HUDEP-2 (cell line): ENCODE results near the gene MILR1.
"Not testable (repeated sequence)": the region's sequence is repeated elsewhere in the genome, so short reads cannot be mapped to it uniquely, and the experiment has no call there.

Experiments
- DNase-seq, 76 experiments: peaks; one replicate each; lab custom pipeline; 2025; ENCODE audit not compliant: unreplicated experiment in 76 of 76; lab: John Stamatoyannopoulos, UW

MILR1 gene

DNA sequence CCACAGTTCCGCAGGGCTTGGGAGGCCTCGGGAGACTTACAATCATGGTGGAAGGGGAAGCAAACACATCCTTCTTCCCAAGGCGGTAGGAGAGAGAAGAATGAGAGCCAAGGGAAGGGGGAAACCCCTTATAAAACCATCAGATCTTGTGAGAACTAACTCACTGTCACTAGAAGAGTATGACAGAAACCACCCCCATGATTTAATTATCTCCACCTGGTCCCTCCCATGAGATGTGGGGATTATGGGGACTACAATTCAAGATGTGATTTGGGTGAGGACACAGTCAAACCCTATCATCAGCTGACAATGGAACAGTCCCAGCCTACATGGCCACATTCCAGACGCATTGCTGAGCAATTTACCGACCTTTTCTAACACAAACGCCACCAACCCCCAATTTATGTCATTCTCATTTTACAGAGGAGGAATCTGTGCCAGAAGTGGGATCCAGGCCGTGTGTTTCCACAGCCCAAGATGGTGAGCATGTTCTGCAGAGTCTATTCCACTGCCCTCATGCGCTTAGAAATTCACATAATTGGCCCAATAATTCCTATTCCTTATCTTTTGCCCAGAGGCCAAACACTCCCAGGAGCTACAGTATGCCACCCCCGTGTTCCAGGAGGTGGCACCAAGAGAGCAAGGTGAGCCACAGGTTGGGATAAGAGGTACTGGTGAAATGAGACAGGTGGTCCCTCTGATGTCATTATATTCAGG is 17.3 kb downstream of the MILR1 start:
- DNase-seq: no peak

DNA sequence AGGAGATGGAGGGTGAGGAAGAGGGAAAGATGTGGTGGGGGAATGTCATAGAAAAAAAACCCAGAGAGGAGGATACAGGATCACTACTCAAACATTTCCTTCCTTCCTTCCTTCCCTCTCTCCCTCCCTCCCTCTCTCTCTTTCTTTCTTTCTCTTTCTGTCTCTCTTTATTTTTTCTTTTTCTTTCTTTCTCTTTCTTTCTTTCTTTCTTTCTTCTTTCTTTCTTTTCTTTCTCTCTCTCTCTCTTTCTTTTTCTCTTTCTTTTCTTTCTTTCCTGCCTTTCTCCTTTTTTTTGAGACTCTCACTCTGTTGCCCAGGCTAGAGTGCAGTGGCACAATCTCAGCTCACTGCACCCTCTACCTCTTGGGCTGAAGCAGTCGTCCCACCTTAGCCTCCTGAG is 17.9 kb downstream of the MILR1 start:
- not testable (repeated sequence) for DNase-seq

DNA sequence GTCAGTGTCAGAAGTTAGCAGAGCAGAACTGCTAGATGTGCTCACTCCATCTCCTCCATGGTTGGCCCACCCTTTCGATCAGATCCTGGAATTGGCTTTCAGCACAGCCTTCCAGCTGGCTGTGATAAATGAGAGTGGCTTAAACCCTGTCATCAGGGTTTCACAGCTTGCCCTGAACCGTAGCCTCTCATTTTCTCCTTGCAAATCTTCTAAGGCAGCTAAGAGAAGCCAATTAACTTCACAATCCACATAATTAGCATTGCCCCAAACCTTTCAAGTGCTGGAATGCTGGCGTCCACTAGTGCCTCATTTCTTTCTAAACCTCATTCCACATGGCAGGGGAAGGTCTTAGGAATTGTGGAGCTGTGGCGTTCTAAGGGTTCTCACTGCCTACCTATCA is 21.7 kb downstream of the MILR1 start:
- DNase-seq: no peak

DNA sequence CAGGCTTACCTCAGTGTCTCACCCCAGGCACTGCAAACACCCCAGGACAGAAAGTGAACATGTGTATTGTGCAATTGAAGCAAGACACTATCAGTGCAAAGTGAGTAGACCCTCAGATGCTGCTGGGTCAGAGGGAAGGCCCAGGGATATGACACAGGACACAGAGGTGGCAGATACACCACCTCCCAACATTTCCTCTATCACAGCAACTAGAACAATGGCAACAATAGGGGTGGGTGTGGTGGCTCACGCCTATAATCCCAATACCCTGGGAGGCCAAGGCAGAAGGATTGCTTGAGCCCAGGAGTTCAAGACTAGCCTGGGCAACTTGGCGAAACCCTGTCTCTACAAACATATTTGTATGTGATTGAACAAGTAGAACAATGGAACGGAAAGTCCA is 22.5 kb downstream of the MILR1 start:
- DNase-seq: no peak

DNA sequence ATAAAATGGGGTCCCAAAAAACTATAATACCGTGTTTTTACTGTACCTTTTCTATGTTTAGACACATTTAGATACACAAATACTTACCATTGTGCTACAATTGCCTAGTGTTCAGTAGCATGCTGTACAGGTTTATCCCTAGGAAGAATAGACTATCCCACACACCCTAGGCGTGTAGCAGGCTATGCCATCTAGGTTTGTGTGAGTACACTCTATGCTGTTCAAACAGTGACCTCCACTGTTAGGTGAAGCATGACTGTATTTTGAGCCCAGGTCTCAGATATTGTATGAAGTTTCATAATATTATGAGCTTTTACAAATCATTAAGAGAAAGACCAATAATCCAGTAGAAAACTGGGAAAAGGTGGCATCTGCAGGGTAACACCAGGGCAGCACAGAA is 23.6 kb downstream of the MILR1 start:
- DNase-seq: no peak

DNA sequence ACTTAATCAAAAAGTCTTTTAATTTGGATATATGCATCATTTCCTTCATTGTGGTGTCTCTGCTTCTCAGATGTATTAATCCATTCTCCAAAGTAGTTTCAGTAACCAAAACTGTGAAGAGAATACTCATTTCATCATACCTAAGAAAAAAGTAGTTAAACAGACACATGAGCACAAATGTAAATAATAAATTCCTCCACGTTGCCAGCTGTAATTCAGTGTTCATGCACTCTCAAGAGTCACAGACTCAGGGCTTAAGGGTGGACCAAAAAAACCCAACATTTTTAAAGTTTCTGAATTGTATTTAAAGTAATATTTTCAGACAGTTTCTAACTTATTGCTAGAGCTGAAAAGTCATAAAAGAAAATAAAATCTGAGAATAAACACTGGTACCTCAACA is 28.9 kb downstream of the MILR1 start:
- DNase-seq: no peak

DNA sequence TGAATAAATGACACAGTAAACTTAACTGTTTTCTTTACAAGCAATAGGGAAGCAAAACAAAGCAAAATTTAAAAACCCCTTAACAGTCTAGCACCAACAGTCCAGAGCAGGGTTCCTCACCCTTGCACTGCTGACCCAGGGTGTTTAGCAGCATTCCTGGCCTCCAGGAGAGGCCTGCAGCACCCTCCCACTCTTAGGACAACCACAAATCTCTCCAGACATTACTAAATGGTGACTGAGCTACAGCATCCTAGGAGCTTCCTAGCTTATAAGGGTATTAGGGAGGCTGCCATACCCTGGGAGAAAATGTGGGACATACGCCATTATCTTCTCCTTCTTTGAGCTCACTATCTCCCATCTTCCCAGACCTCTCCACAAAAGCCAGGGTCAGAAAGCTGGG is 32.0 kb downstream of the MILR1 start:
- no peak for DNase-seq

DNA sequence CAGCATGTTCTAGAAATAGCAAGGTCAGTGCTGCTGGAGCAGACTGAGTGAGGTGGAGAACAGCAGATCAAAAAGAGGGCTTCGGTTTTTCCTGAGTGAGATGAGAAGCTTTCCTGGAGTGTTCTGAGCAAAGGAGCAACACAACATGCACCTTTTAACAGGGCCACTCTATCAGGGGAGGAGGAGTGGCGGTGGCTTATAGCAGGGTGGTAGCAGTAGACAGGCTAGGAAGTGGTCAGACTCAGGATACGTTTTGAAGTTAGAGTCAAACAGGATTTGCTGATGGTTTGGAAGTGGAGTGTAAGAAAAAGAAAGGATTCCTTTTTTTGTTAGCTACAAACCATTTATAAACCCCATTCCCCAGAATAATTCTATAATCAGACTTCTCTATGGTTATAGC is 35.5 kb downstream of the MILR1 start:
- no peak for DNase-seq

DNA sequence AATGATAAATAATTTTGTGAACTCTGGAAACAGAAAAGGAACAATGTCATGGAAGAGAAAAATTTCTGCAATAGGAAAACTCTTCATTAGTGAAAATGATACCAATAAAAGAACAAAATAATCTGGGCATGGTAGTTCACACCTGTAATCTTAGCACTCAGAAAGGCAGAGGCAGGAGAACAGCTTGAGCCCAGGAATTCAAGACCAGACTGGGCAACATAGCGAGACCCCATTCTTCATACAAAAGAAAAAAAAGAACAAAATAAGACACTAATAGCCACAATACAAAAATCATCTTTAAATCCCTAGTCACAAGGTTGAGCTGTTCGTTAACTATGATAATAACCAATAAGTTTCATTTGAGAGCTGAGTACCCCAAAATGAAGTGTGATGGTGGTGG is 39.4 kb downstream of the MILR1 start:
- no peak for DNase-seq

DNA sequence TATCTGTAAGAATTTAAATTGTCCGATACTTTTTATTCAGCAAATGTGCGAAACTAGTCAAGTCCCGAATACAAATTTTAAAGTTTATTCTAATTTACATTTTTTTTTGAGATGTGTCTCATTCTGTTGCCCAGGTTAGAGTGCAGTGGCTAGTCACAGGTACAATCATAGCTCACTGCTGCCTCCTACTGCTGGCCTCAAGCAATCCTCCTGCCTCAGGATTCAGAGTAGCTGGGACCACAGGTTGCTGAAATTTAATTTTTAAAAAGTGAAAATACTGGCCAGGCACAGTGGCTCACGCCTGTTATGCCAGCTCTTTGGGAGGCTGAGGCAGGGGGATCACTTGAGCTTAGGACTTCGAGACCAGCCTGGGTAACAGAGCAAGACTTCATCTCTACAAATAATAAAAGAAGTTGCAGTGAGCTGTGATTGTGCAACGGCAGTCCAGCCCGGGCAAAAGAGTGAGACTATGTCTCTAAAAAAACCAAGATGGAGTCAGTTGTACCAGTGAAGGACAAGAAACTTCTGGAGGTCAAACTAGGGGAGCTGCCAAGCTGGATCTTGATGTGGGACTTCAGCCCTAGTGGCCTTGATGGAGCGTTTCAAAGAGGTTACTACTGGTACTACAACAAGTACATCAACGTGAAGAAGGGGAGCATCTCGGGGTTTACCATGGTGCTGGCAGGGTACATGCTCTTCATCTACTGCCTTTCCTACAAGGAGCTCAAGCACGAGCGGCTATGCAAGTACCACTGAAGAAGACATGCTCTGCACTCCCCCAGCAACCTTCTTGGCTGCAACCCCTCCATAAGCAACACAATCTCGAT is 42.3 kb downstream of the MILR1 start:
- DNase-seq: peak in 25 of 76 experiments; percentile 3 to 63 (median 19)

DNA sequence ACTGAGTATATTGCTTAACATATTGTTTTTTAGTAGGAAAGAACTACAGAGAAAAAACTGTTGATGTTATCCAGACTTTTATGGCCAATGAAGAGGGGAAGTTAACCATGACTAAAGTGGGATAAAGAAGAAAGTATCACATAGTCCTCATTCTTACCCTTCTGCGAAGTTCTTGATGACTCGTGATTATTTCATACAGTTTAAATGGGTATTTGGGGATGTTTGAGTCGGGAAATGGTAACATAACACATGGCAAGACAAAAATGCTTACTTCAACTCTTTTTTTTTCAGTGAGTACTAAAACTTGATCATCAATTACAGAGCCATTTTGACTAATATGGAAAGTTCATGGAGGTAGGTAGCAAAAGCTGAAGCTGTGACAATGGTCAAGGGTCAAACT is 43.1 kb downstream of the MILR1 start:
- DNase-seq: no peak

DNA sequence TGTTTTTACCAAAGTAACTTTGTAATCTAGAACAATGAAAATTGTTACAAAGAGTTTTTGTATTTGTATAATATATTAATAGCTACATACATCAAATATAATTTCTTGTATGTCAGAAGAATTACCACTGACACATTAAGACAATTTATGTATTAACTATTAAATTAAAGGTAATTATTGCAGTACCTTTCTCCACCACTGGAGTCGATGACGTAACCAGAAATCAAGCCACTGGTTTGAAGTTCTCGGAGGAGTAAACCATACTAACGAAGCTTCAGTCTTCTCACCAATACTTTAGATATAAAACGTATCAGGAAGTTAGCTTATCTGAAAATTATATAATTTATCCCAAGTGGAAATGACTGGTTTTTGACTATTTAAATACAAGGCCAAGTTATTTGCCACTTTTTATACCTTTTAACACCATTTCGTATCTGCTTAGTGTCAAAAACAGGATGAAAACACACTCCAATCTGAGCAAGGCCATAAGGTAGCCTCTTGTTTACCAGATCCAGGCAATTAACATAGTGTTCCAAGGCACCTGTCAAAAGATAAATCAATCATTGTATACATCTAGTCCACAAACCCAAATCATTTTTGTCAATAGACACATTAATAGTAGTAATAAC is 43.7 kb downstream of the MILR1 start:
- DNase-seq: peak in 7 of 76 experiments; percentile 3 to 39 (median 18)

DNA sequence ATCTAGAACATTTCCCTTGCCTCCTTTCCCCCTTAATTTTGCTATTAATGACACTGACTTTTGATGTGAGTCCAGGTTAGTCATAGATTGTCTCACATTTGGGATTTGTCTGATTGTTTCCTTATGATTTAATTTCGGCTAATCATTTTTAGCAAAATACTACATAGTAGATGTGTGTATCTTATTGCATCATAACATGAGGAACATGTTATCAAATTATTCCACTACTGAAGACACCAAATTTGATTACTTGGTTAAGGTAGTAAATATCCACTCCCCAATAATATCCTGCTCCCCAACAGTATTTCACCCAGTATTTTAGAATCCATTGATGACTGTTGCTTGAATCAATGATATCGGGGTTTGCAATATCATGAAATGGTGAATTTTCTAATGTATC is 45.2 kb downstream of the MILR1 start:
- DNase-seq: no peak

DNA sequence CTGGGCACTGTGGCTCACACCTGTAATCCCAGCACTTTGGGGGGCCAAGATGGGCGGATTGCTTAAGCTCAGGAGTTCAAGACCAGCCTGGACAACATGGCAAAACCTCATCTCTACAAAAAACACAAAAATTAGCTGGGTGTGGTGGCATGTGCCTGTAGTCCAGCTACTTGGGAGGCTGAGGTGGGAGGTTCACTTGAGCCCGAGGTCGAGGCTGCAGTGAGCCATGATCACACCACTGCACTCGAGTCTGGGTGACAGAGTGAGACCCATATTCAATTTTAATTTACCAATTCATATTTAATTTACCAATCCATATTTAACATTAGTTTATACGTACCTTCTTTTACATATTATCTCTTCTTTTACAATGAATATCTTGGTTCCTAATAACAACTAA is 46.4 kb downstream of the MILR1 start:
- DNase-seq: not testable (repeated sequence)

DNA sequence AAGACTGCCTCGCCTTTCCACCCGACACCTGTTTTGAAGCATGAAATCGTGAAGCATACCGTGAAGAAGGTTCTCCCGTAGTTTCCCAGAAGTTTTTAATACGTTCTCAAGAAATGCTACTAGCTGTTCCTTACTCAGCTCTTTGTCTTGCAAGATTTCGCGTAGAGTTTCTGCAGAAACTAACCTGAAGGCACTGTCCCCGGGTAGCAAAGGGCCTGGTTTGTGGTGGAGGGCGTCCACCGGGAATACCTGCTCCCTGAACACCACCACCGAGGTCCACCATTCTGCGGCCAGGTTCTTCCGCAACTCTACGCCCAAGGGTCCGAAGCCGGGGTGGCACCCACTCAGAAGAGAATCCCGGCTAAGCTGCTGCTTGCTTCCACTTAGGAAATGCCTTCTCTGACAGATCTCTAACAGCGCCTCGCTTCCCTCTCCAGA is 47.5 kb downstream of the MILR1 start:
- DNase-seq: peak in 3 of 76 experiments; percentile 12 to 51 (median 36)

DNA sequence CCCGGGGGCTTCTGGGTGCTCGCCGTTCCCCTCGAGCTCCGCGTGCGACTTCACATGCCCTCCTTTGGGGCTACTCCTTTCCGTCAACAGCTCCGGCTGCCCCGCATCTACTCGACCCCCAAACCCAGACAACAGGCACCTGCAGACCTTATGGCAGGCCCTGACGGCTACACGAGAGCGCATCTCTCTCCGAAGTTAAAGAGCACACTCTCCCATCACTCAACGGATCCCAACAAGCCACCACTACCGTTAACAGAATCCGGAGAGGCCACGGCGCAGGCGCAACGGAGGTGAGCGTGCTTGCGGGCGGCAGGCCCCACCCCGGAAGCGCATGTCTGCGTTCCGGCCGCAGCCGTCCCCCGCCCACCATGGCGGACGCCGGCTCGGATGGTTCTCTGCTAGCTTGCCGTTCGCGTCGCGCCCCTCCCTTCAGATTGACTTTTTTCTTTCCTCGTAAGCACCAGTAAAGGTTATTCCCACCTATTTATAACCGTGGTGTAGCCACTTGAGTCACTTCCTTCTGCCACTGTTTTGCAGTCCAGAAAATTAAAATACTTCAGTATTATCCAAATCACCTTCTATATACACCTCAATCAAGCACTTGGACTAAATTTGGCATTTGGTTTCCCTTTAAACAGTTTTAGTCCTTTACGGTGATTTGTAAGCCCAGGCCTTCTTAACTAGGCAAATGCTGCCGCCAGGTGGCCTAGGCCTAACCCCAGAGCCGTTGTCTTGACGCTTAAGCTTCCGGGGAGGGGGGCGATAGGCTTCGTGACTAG is 48.1 kb downstream of the MILR1 start, which contains the start of gene POLG2:
POLG2 (minus strand) TSS at position 269 of the 779 bp plus-strand sequence; CDS start at position 183, 86 bp downstream.
- DNase-seq: peak in 74 of 76 experiments; percentile 23 to 95 (median 84)

DNA sequence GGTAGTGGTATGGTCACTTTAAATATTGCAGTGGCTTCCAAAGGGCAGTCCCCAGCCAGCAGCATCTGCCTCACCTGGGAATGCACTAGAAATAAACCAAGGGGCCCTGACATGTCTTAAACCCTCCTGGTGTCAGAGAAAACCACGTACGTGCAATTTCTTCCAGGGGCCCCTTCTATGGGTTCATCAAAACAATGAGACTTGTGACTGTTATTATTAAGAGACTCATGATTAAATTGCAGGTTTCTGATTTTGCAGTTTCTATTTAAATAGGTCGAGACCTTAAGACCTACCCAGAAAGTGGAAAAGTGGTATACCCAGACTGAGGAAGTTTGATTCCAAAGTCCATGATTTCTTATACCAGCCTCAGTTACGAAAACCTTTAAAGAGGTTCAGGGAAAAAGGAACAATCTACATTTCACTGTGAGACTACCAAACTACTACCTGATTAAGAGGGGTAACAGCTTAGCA is 48.7 kb downstream of the MILR1 start:
- DNase-seq: peak in 8 of 76 experiments; percentile 13 to 35 (median 33)

DNA sequence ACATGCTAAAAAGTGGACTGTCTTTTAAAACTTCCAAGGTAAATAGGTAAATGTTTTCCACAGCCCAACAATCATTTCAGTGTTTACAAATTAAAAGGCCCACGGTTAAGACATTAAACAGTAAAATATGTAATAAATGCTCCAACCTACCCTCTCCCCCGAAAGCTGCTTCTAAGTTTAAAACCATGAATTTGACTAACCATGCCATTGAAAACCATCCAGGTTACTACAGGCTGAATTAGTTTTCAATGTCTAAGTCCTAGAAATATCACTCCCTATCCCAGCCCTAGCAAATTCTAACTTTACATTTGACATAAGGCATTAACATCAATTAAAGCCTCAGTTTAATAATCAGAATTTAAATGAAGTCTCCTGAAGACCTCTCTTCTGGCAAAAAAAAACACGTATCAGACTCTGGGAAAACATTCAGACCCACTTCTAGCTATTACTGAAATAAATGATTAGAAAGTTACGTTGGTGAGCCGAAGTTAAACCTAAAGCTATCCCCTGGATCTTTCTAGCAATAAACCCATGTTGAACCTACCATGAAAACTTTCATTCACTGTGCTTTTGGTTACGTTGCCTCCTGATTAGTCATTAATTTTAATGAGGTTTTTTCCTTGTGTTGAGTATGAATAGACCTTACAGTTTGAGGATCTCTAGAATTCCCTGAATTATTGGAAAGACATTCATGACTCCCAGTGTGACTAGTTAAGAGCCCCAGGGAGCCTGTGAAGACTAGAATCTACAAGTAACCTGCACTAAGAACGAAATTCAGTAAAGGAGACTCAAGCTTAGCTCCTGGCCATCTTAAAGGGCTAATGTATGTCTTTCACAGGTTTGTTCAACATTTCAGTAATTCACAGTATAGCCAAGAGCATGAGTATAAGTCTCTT is 49.6 kb downstream of the MILR1 start:
- no peak for DNase-seq

DNA sequence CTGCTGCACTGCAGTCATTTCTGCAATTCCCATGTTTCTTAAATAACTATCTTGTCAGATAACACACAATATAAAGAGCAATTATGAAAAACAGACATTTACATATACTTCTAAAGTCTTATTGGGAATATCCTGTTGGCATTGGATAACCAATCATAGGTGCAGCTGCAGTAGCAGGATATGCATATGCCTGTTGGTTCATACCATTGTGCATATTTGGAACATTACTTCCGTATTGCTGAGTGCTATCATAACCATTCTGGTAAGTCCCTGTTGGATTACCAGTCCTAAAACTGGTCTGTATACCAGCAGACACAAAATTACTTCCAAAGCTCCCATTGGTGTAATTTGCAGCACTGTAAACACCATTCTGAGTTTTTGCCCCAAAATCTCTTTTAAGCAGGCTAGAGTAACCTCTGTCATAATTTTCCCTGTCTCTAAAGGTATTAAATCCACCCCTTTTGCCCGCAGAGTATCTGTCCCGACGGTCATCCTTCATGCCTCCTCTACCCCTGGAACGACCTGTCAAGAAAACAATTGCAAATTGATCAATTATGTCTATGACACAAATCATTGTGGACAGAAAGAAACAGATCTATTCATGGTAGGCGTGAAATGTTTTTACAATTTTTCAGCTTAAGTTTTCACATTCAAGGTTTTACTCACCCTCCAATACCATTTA is 51.0 kb downstream of the MILR1 start:
- no peak for DNase-seq
